GM12892 (cell line): ENCODE measurements around the gene CSNK1E.

Experiments used
- POLR2A ChIP-seq: IDR thresholded peaks from 2 replicates; pipeline ENCODE4 v1.6.1; 2011; ENCODE audit warnings: low read depth, low read length, control low read depth
- POLR2AphosphoS5 ChIP-seq: IDR thresholded peaks from 2 replicates; pipeline ENCODE4 v1.6.1; 2011; ENCODE audit warnings: low read depth, low read length, control low read depth
- TAF1 ChIP-seq: IDR thresholded peaks from 2 replicates; pipeline ENCODE4 v1.6.1; 2011; ENCODE audit warnings: low read depth, mild to moderate bottlenecking, control low read depth, low read length, borderline replicate concordance

DNA sequence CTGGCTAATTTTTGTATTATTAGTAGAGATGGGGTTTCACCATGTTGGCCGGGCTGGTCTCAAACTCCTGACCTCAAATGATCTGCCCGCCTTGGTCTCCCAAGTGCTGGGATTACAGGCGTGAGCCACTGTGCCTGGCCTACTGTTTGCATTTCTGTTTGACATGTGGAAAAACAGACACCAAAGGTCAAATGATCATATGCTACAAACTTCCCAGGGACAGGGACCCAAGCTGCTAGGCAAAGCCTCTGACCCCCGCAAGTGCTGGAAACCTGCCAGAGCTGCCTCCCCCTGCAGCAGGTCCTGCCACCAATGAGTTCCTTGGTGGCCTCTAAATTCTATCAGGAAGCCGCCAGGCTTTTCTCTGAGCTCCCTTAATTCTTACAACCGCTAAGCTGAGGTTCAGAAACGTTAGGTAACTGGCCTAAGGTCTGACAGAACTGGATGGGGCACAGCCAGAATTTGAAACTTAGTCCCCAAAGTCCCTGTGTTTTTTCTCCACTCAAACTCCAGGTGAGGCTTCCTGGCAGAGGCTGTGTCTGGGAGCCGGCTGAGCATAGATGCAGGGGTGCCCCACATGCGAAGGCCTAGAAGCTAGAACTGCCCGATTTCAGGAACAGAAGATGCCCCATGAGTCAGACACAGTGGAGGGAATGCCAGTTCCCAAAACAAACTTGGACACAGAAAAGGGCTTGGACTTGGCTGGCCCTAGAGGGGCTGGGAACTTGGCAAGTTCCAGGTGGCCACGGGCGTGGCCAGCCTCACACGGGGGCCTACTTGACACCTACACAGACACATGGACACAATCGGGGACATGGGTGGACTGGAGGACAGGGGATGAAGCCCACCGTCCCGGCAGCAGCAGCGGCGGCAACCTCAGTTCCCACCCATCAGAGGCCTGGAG lies 7.4 kb downstream of the CSNK1E start:
- TF ChIP-seq TAF1: no peak
- no peak for TF ChIP-seq POLR2AphosphoS5
- no peak for TF ChIP-seq POLR2A
